ENCODE measurements around the gene ABCA7.

ABCA7 gene

GRCh38 chr19:1094655-1094977 lies 54.7 kb downstream of the ABCA7 start:
- TF ChIP-seq SUZ12 (IDR thresholded peaks at IDR 0.05) (no peak), SP1 (IDR thresholded peaks at IDR 0.05) (no peak), L3MBTL2 (conservative IDR thresholded peaks at IDR 0.05) (no peak), LEF1 (IDR thresholded peaks at IDR 0.05; ENCODE audit: borderline replicate concordance) (no peak), BHLHE40 (IDR thresholded peaks at IDR 0.05; ENCODE audit: borderline replicate concordance) (no peak), TARDBP (IDR thresholded peaks at IDR 0.05) (no peak), CTBP1 (IDR thresholded peaks at IDR 0.05; ENCODE audit: borderline replicate concordance) (no peak), ARNT (IDR thresholded peaks at IDR 0.05) (no peak), ELF4 (IDR thresholded peaks at IDR 0.05) (no peak), ZNF384 (IDR thresholded peaks at IDR 0.05) (no peak), FOXK2 (IDR thresholded peaks at IDR 0.05) (no peak), FOXA1 (IDR thresholded peaks at IDR 0.05) (no peak), NFRKB (IDR thresholded peaks at IDR 0.05) (no peak), FOXM1 (IDR thresholded peaks at IDR 0.05; ENCODE audit: borderline replicate concordance) (no peak), HDGF (IDR thresholded peaks at IDR 0.05; ENCODE audit: borderline replicate concordance) (no peak)
- TF ChIP-seq, protein P1, sequence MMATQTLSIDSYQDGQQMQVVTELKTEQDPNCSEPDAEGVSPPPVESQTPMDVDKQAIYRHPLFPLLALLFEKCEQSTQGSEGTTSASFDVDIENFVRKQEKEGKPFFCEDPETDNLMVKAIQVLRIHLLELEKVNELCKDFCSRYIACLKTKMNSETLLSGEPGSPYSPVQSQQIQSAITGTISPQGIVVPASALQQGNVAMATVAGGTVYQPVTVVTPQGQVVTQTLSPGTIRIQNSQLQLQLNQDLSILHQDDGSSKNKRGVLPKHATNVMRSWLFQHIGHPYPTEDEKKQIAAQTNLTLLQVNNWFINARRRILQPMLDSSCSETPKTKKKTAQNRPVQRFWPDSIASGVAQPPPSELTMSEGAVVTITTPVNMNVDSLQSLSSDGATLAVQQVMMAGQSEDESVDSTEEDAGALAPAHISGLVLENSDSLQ (IDR thresholded peaks at IDR 0.05) = no peak
- DNase-seq (ENCODE audit: extremely low spot score) = no peak
- CTCF ChIA-PET = interaction anchor here (0.6 kb wide), 1 partner anchor 100 kb away, joined by 3 read pairs; no protein-coding TSS in a partner anchor
- POLR2A ChIA-PET = interaction anchor here (1.1 to 1.7 kb wide), 3 partner anchors 9 to 174 kb away, joined by 4 to 11 read pairs (median 6); partner anchors contain the start of gene RNU6-2

- ChIA-PET POLR2A (interaction anchor here (1.1 to 1.7 kb wide), 3 partner anchors 10 to 174 kb away, joined by 4 to 11 read pairs (median 6); partner anchors contain the start of gene RNU6-2), CTCF (interaction anchor here (0.6 kb wide), 1 partner anchor 100 kb away, joined by 3 read pairs; no protein-coding TSS in a partner anchor)
- DNase-seq (ENCODE audit: extremely low spot score) = peak; percentile 94
- no peak for TF ChIP-seq SP1 (IDR thresholded peaks at IDR 0.05)
- TF ChIP-seq L3MBTL2 (conservative IDR thresholded peaks at IDR 0.05) = peak; percentile 17; the same call in 1 of the 2 replicates
- TF ChIP-seq, protein P1 (IDR thresholded peaks at IDR 0.05) = peak; percentile 74
- 0 out of 2 replicates have a peak, but pooled peaks have one; percentile 6 for TF ChIP-seq ELF4 (IDR thresholded peaks at IDR 0.05)
These were observed 55.2 kb downstream of the ABCA7 start, which contains the start of gene POLR2E for GRCh38 chr19:1094978-1095701. TSS of gene POLR2E (minus strand) at chr19:1095375. CDS start at chr19:1095315, 60 bp downstream.

DNA sequence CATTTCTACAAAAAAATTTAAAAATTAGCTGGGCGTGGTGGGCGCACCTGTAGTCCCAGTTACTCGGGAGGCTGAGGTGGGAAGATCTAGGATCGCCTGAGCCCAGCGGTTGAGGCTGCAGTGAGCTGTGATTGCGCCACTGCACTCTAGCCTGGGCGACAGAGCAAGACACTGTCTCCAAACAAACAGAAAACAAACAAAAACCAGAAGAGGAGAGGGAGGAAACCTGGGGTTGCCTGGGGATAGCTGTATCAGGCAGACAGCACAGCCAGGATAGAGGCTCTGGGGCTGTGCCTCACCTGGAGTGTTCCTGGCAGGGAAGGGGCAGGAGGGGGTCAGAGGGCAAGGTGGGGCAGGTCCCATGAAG lies 57.9 kb downstream of the ABCA7 start:
- CTCF ChIA-PET = no interaction called here
- DNase-seq (ENCODE audit: extremely low spot score) = no peak
- TF ChIP-seq HDGF (IDR thresholded peaks at IDR 0.05; ENCODE audit: borderline replicate concordance) (no peak), FOXA1 (IDR thresholded peaks at IDR 0.05) (no peak), ELF4 (IDR thresholded peaks at IDR 0.05) (no peak), CTBP1 (IDR thresholded peaks at IDR 0.05; ENCODE audit: borderline replicate concordance) (no peak), BHLHE40 (IDR thresholded peaks at IDR 0.05; ENCODE audit: borderline replicate concordance) (no peak), FOXM1 (IDR thresholded peaks at IDR 0.05; ENCODE audit: borderline replicate concordance) (no peak), SP1 (IDR thresholded peaks at IDR 0.05) (no peak), FOXK2 (IDR thresholded peaks at IDR 0.05) (no peak), SUZ12 (IDR thresholded peaks at IDR 0.05) (no peak), ZNF384 (IDR thresholded peaks at IDR 0.05) (no peak), NFRKB (IDR thresholded peaks at IDR 0.05) (no peak), TARDBP (IDR thresholded peaks at IDR 0.05) (no peak), L3MBTL2 (conservative IDR thresholded peaks at IDR 0.05) (no peak), ARNT (IDR thresholded peaks at IDR 0.05) (no peak), LEF1 (IDR thresholded peaks at IDR 0.05; ENCODE audit: borderline replicate concordance) (no peak)
- TF ChIP-seq, protein P1 (IDR thresholded peaks at IDR 0.05) = no peak
- POLR2A ChIA-PET = interaction anchor here (1.1 to 1.4 kb wide), 2 partner anchors 71 to 171 kb away, joined by 3 to 7 read pairs; partner anchors contain the start of genes CIRBP and CNN2

- ChIA-PET CTCF (no interaction called here), POLR2A (interaction anchor here (1.1 to 1.4 kb wide), 2 partner anchors 72 to 171 kb away, joined by 3 to 7 read pairs; partner anchors contain the start of genes CIRBP and CNN2)
These were observed 58.5 kb downstream of the ABCA7 start for GRCh38 chr19:1098177-1099051.

More at GRCh38 chr19:1098177-1099051, 58.5 kb downstream of the ABCA7 start:
- no peak for DNase-seq (ENCODE audit: extremely low spot score)
- TF ChIP-seq TARDBP (IDR thresholded peaks at IDR 0.05) (no peak), SP1 (IDR thresholded peaks at IDR 0.05) (no peak), FOXK2 (IDR thresholded peaks at IDR 0.05) (no peak), NFRKB (IDR thresholded peaks at IDR 0.05) (no peak), ZNF384 (IDR thresholded peaks at IDR 0.05) (no peak), L3MBTL2 (conservative IDR thresholded peaks at IDR 0.05) (no peak), LEF1 (IDR thresholded peaks at IDR 0.05; ENCODE audit: borderline replicate concordance) (no peak), SUZ12 (IDR thresholded peaks at IDR 0.05) (no peak), ARNT (IDR thresholded peaks at IDR 0.05) (no peak), HDGF (IDR thresholded peaks at IDR 0.05; ENCODE audit: borderline replicate concordance) (no peak), FOXA1 (IDR thresholded peaks at IDR 0.05) (no peak), ELF4 (IDR thresholded peaks at IDR 0.05) (no peak), FOXM1 (IDR thresholded peaks at IDR 0.05; ENCODE audit: borderline replicate concordance) (no peak), CTBP1 (IDR thresholded peaks at IDR 0.05; ENCODE audit: borderline replicate concordance) (no peak), BHLHE40 (IDR thresholded peaks at IDR 0.05; ENCODE audit: borderline replicate concordance) (no peak)
- TF ChIP-seq, protein P1 (IDR thresholded peaks at IDR 0.05) = no peak

Measured in HEK293T (cell line).